ENCODE measurements around the gene CDPF1.

- TF ChIP-seq POLR2A (IDR thresholded peaks at IDR 0.05), result no peak
- TF ChIP-seq, protein P1, sequence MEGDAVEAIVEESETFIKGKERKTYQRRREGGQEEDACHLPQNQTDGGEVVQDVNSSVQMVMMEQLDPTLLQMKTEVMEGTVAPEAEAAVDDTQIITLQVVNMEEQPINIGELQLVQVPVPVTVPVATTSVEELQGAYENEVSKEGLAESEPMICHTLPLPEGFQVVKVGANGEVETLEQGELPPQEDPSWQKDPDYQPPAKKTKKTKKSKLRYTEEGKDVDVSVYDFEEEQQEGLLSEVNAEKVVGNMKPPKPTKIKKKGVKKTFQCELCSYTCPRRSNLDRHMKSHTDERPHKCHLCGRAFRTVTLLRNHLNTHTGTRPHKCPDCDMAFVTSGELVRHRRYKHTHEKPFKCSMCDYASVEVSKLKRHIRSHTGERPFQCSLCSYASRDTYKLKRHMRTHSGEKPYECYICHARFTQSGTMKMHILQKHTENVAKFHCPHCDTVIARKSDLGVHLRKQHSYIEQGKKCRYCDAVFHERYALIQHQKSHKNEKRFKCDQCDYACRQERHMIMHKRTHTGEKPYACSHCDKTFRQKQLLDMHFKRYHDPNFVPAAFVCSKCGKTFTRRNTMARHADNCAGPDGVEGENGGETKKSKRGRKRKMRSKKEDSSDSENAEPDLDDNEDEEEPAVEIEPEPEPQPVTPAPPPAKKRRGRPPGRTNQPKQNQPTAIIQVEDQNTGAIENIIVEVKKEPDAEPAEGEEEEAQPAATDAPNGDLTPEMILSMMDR (IDR thresholded peaks at IDR 0.05), result no peak
These were observed 19.7 kb downstream of the CDPF1 start for GRCh38 chr22:46230262-46230901.

All from esophagus squamous epithelium (tissue), 4 donors.